Measurements from ENCODE around the gene SAMD15.
"Not testable (repeated sequence)": the region's sequence is repeated elsewhere in the genome, so short reads cannot be mapped to it uniquely, and the experiment has no call there.

The SAMD15 gene

GRCh38 chr14:77376771-77377501, at the start of gene SAMD15, which contains the start of gene TMED8:
Gene SAMD15 (plus strand): TSS chr14:77377379. CDS start chr14:77377419, 40 bp downstream.
Gene TMED8 (minus strand): TSS chr14:77377094. CDS start chr14:77377053, 41 bp downstream.
- H3K27ac ChIP-seq: peak within 1 kb of the TSS; percentile 69
- peak; percentile 26 for DNase-seq (ENCODE audit: low read depth, low spot score)

GRCh38 chr14:77329872-77330271, 47.3 kb upstream of the SAMD15 start:
- no peak for DNase-seq (ENCODE audit: low read depth, low spot score)
- no peak overlapping the region for H3K27ac ChIP-seq

GRCh38 chr14:77335576-77335975, 41.6 kb upstream of the SAMD15 start:
- no peak overlapping the region for H3K27ac ChIP-seq
- no peak for DNase-seq (ENCODE audit: low read depth, low spot score)

GRCh38 chr14:77337255-77337654, 39.9 kb upstream of the SAMD15 start:
- not testable (repeated sequence) for DNase-seq (ENCODE audit: low read depth, low spot score); H3K27ac ChIP-seq

- no peak overlapping the region for H3K27ac ChIP-seq
These were observed 39.3 kb upstream of the SAMD15 start for GRCh38 chr14:77337880-77338279.

GRCh38 chr14:77338302-77338701, 38.9 kb upstream of the SAMD15 start:
- no peak overlapping the region for H3K27ac ChIP-seq
- DNase-seq (ENCODE audit: low read depth, low spot score): no peak

More at GRCh38 chr14:77337880-77338279, 39.3 kb upstream of the SAMD15 start:
- no peak for DNase-seq (ENCODE audit: low read depth, low spot score)

GRCh38 chr14:77339407-77339806, 37.8 kb upstream of the SAMD15 start:
- DNase-seq (ENCODE audit: low read depth, low spot score): peak; percentile 10
- H3K27ac ChIP-seq: peak overlapping the region; percentile 66

GRCh38 chr14:77340389-77340788, 36.8 kb upstream of the SAMD15 start:
- H3K27ac ChIP-seq: no peak overlapping the region
- DNase-seq (ENCODE audit: low read depth, low spot score): no peak

GRCh38 chr14:77342726-77343397, 34.3 kb upstream of the SAMD15 start:
- DNase-seq (ENCODE audit: low read depth, low spot score): no peak
- no peak overlapping the region for H3K27ac ChIP-seq

GRCh38 chr14:77343662-77344061, 33.5 kb upstream of the SAMD15 start:
- no peak overlapping the region for H3K27ac ChIP-seq
- DNase-seq (ENCODE audit: low read depth, low spot score): no peak

GRCh38 chr14:77344377-77344996, 32.7 kb upstream of the SAMD15 start:
- no peak overlapping the region for H3K27ac ChIP-seq
- no peak for DNase-seq (ENCODE audit: low read depth, low spot score)

GRCh38 chr14:77346495-77346894, 30.7 kb upstream of the SAMD15 start:
- DNase-seq (ENCODE audit: low read depth, low spot score): no peak
- H3K27ac ChIP-seq: no peak overlapping the region

- no peak overlapping the region for H3K27ac ChIP-seq
- DNase-seq (ENCODE audit: low read depth, low spot score): no peak
These were observed 29.4 kb upstream of the SAMD15 start for GRCh38 chr14:77347751-77348150.

- no peak for DNase-seq (ENCODE audit: low read depth, low spot score)
- H3K27ac ChIP-seq: no peak overlapping the region
These were observed 23.6 kb upstream of the SAMD15 start for GRCh38 chr14:77353469-77354141.

GRCh38 chr14:77355811-77356210, 21.4 kb upstream of the SAMD15 start:
- no peak overlapping the region for H3K27ac ChIP-seq
- DNase-seq (ENCODE audit: low read depth, low spot score): no peak

GRCh38 chr14:77356899-77357298, 20.3 kb upstream of the SAMD15 start:
- DNase-seq (ENCODE audit: low read depth, low spot score): no peak

GRCh38 chr14:77359626-77360025, 17.6 kb upstream of the SAMD15 start:
- DNase-seq (ENCODE audit: low read depth, low spot score): no peak
- no peak overlapping the region for H3K27ac ChIP-seq

More at GRCh38 chr14:77356899-77357298, 20.3 kb upstream of the SAMD15 start:
- H3K27ac ChIP-seq: no peak overlapping the region

- DNase-seq (ENCODE audit: low read depth, low spot score): no peak
- no peak overlapping the region for H3K27ac ChIP-seq
These were observed 13.0 kb upstream of the SAMD15 start for GRCh38 chr14:77364146-77364545.

- H3K27ac ChIP-seq: no peak overlapping the region
- DNase-seq (ENCODE audit: low read depth, low spot score): no peak
These were observed 7.9 kb upstream of the SAMD15 start for GRCh38 chr14:77369285-77369684.

- H3K27ac ChIP-seq: no peak overlapping the region
- no peak for DNase-seq (ENCODE audit: low read depth, low spot score)
These were observed 4.8 kb upstream of the SAMD15 start for GRCh38 chr14:77372304-77372841.
